Endometrial microvascular endothelial cells (primary cell): ENCODE results near the gene GLYR1. TPM values are rescaled to one million over a fixed set of nuclear protein-coding genes. Genes with fewer than 3 reads are reported as not detected.

Experiments used
- in situ Hi-C: cut with HindIII; loops from 2 replicates; pipeline ENCODE4 v1.10.0; 2017; ENCODE audit warnings: low sequenced_read_pairs, low pct_unique_long_range_greater_than_20kb; ENCODE audit errors: inconsistent ontology term
- total RNA-seq: library from RNA; depleted of rRNA; stranded (reverse); fragments of >200 nt; gene quantifications from one replicate; pipeline ENCODE4 v1.2.3, GENCODE V29; 2015; ENCODE audit errors: inconsistent ontology term

GLYR1 gene
- total RNA-seq, 1 donor from 2014 or later: 58.4 TPM

DNA sequence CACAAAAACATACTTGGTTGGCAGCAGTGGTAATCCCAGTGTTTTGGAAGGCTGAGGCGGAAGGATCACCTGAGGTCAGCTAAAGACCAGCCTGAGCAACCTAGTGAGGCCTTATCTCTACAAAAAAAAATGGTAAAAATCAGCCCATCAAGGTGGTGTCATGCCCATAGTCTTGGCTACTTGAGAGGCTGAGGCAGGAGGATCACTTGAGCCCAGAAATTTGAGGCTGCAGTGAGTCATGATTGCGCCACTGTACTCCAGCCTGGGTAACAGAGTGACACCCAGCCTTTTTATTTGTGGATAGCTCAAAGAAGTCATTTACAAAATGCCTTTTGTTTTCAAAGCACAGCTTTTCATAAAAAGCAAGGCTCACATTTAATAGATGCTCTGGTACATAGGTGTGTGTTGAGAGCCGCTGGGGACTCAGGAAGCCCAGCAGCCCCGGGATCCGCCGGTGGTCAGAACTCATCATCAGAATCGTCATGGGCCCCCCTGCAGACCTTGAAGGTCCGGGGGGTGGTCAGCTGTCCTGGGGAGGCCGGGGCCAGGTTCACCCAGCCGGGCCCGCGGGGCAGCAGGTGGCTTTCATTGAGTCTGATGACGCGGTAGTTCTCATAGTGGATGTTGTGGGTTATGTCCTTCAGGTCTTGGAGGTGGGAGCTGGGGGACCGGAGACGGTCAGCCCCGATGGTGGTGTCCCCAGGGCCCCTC, 69.6 kb downstream of the GLYR1 start:
- in situ Hi-C loops: no loop called here

DNA sequence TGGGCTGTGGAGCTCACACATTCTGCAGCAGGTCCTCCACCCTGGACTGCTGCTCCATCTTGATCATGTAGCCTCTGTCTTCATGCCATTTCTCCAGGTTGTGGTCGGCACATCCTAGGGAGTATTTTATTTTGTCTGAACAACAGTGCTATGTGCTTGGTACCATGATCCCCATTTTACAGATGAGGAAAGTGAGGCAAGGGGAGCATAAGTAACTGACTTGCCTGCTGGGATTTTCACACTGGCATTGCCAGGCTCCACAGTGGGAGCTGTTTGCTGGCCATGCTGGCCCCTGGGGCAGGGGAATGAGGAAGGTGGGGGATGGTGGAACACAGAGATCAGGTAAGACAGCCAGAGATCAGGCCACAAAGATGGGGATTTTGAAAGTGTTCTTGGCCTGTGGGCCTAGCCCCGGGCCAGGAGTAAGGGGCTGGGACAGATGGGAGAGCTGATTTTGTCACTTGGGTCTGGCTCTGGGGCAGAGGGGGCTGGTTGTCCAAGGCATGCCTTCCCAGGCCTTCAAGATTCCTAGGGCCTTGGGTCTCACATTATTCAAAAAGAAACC, 70.9 kb downstream of the GLYR1 start:
- in situ Hi-C loops: no loop called here

DNA sequence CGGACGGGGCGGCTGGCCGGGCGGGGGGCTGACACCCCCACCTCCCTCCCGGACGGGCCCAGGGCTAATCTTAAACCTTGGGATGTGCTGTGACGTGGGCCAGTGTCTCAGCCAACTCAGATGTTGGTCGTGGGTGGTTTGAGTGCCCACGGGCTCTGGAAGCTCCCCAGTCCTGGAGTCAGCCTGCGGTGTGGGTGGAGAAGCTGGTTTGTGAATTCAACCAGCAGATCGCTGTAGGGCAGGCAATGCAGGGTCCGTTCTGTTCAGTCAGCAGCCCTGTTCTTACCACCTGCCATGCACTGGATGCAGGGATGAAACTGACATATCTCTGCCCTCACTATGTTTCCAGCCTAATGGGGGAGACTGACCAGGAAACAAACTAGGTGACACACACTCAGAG, 72.1 kb downstream of the GLYR1 start:
- in situ Hi-C loops: no loop called here

- in situ Hi-C loops: no loop called here
These were observed 74.7 kb downstream of the GLYR1 start for GRCh38 chr16:4772351-4772750.

DNA sequence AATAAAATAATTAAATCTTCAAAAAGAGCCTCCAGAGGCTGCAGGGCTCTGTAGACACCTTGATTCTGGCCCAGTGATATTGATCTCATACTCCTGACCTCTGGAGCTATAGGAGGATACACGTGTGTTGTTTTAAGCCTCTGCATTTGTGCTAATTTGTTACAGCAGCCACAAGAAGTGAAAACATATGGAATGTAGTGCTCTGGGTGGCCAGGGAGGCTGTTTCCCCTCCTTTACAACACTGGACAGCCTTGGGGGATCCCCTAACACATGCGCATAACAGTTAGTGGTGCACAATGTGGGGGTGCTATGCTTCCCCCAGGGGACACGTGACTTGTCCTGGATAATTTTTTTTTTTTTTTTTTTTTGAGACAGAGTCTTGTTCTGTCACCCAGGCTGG, 75.4 kb downstream of the GLYR1 start:
- in situ Hi-C loops: no loop called here

GRCh38 chr16:4769306-4769638, 77.8 kb downstream of the GLYR1 start:
- in situ Hi-C loops: no loop called here

DNA sequence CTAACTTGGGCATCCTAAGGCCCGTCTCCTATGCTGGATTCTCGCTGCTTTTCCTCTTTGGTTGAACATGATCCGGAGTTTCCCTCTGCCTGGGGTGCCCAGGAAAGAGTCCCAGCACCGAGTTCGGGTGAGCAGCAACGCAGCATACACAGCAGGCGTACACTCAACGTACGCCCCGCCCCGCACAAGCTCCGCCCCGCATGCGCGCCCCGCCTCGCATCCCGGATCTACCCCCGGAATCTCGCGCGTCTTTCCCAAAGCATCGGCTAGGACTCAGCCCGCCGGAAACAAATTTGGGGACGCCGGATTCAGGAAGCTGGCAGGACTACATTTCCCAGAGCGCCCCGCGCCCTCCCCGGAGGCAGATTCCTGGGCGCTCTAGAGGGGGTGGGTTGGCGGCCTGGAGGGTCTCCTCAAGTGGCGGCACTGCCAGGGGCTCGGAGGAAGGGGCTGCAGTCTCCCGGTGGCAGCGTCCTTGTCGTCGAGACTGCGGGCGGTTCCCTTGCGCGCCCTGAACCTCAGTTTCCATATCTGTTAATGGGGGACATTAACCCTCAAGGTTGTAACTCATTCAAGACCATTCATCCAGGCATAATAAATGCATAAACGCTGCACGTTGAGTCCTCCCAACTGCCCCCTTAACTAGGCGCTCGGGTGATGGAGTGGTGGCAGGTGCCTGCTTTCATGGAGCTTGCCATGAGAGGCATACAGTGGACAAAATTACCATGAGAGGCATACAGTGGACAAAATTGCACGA, 78.4 kb downstream of the GLYR1 start:
- in situ Hi-C loops: no loop called here

DNA sequence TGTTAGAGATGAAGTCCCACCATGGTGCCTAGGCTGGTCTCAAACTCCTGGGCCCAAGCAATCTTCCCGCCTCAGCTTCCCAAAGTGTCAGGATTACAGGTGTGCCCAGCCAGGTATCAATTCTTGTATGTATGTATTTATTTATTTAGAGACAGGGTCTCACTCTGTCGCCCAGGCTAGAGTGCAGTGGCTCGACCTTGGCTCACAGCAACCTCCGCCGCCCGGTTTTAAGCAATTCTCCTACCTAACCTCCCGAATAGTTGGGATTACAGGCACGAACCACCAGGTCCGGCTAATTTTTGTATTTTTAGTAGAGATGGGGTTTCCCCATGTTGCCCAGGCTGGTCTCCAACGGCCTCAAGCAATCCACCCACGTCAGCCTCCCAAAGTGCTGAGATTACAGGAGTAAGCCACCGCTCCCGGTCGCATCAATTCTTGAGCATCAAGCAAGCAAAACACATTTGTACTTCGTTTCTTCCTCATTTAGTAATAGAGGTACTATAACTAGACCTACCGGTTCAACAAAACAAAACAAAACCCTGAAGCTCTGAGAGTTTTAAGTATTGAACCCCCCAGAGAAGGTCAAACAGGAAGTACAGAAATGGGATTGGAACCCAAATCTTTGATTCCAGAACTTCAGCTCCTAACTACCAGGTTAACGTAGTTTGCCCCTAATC, 79.1 kb downstream of the GLYR1 start:
- in situ Hi-C loops: no loop called here

DNA sequence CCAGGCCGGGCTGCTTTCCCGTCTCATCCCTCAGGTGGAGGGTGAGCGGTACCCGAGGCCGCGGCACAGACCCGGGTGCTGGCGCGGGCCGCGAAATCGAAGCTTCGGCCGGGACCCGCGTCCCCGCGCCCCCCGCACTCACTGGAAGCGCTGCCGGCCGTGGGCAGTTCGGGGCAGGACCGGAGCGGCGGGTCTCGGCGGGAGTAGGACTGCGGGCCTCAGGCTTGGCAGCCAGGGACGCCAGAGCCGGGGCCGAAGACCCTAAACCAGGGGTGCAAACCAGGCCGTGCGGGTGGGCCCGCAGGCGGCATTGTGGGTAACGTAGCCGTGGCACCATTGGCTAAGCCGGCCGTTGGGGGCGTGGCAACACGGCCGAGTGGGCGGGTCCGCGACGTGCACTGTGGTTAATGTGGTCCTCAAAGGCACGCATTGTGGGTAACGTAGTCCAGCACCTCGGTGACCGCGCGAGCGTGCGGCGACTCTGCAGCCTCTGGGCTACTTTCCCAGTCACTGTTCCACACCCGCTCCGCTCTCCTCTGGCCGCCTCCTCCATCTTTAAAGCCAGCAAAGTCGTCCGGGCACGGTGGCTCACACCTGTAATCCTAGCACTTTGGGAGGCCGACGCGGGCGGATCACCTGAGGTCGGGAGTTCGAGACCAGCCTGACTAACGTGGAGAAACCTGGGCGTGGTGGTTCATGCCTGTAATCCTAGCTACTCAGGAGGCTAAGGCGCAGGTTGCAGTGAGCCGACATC, 80.0 kb downstream of the GLYR1 start, which contains the start of gene ZNF500:
Gene ZNF500, minus strand, starts transcription at position 288 of the 754 bp plus-strand sequence. CDS start 1,184 bp downstream, outside the sequence.
- in situ Hi-C loops: no loop called here

- in situ Hi-C loops: no loop called here
These were observed 81.3 kb downstream of the GLYR1 start for GRCh38 chr16:4765511-4766474.

DNA sequence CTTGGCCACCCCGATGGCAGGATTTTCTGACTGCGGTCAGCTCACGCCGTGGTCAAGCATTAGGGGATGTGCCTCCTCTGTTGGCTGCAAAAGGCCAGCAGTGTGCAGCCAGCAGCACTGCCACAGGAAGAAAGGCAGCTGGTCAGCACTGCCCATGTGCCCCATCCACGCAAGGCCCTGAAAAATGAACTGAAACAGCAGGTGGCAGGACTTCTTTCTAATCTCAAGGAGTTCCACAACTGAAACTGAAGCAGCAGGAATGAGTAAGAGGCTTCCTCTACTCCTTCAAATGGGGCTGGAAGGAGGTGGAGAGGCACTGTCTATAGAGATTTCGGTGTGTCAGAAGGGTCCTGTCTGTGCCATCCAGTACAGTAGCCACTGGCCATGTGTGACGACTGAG, 83.3 kb downstream of the GLYR1 start:
- in situ Hi-C loops: no loop called here

DNA sequence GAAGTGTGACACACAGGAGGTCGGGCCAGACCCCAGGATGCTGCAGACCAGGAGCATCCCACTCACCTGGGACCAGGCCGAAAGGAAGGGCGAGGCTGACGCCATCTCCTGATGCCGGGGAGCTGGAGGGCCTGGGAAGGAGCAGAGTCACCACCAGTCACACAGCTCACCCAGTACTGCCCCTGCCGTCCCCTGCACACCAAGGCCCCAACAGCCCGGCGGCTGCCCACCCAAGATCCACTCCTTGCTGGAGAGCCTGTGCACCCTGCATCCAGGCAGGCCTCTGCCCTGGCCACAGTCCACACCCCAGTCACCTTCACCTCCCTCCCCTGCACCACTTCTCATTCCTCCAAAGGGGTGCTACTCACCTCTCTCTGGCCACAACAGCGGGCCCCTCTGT, 84.9 kb downstream of the GLYR1 start:
- in situ Hi-C loops: no loop called here

DNA sequence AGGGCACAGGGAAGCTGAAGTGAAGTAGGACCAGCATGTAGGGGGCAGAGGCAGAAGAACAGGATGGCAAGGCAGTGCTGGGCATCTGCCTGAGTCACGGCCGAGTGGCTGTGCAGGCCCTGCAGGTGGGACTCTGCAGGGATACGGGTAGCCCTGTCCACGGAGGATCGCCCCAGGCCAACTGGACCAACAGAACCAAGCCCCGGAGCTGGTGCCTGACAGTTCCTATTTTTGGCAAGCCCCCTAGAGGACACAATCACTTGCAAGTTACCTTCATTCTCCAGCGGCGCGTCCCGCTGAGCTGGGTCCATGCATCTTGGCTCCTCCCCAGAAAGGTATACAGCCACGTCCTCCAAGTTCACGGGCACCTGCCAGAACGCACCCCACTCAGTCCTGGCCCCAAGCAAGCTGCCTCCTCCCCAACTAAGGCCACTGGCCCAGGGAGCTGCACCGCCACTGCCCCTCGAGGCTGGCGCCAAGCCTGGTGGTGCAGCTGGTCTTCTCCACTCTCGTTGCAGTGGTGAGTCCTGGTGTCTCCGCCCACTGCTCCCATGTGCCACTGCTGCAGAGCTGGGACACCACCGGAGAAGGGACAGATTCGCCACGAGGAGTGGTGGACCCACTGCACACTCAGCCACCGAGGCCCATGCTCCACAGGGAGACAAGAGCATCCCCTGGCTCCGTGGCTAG, 86.7 kb downstream of the GLYR1 start:
- in situ Hi-C loops: no loop called here

GRCh38 chr16:4755687-4756086, 91.4 kb downstream of the GLYR1 start:
- in situ Hi-C loops: no loop called here

GRCh38 chr16:4754865-4755264, 92.2 kb downstream of the GLYR1 start:
- in situ Hi-C loops: no loop called here

GRCh38 chr16:4753227-4753626, 93.9 kb downstream of the GLYR1 start:
- in situ Hi-C loops: no loop called here
